HepG2 (cell line): ENCODE data around the gene CHSY3. TPM values are rescaled to one million over a fixed set of nuclear protein-coding genes. Genes with fewer than 3 reads are reported as not detected.

ENCODE experiments used
- HCFC1 ChIP-seq: fragments of 150-350 bp; IDR thresholded peaks from 2 replicates; pipeline ENCODE4 v1.6.1; 2014; ENCODE audit warnings: low read depth, low read length
- HIC2 ChIP-seq: sonication (generic); formaldehyde crosslinking; IDR thresholded peaks from 2 replicates; pipeline ENCODE4 v1.9.0; 2022; ENCODE audit warnings: low read depth, missing genetic modification reagents
- MTERF4 ChIP-seq: sonication (generic); formaldehyde crosslinking; IDR thresholded peaks from 2 replicates; pipeline ENCODE4 v1.8.0; 2023; ENCODE audit warnings: mild to moderate bottlenecking, missing genetic modification reagents
- MXD4 ChIP-seq: IDR thresholded peaks from 2 replicates; pipeline ENCODE4 v1.6.1; 2016; ENCODE audit warnings: mild to moderate bottlenecking, missing biosample characterization, missing genetic modification reagents
- ZFP1 ChIP-seq: IDR thresholded peaks from 2 replicates; pipeline ENCODE4 v1.6.1; 2016
- ZHX2 ChIP-seq, 2 experiments: sonication (generic) in 1 of 2; formaldehyde crosslinking in 1 of 2; IDR thresholded peaks; 2 replicates each; pipeline versions ENCODE4 v1.6.1 to v1.9.0; 2014 to 2022; ENCODE audit warnings: antibody characterized with exemption in 1 of 2, borderline replicate concordance in 1 of 2, inconsistent platforms in 1 of 2, low read depth in 1 of 2, missing genetic modification reagents in 1 of 2
- ZNF180 ChIP-seq: sonication (generic); formaldehyde crosslinking; IDR thresholded peaks from 2 replicates; pipeline ENCODE4 v1.4.0; 2020; ENCODE audit warnings: low read depth, missing genetic modification reagents, borderline replicate concordance
- ZNF383 ChIP-seq: sonication (generic); formaldehyde crosslinking; IDR thresholded peaks from 2 replicates; pipeline ENCODE4 v1.4.0; 2020; ENCODE audit warnings: missing genetic modification reagents, mild to moderate bottlenecking, borderline replicate concordance
- polyA plus RNA-seq, 8 experiments: library from polyadenylated mRNA; depleted of rRNA in 3 of 8; stranded (reverse) in 7 of 8; unstranded in 1 of 8; fragments of >200 nt; fragmentation: Illumina TruSeq in 4 of 8; extraction: Trizol in 4 of 8; gene quantifications; 2 replicates each; pipeline versions ENCODE4 v1.2.1 to v1.2.3, GENCODE V29; 2011 to 2016; ENCODE audit warnings: low read depth in 4 of 8, missing spikeins in 1 of 8, mixed read lengths in 1 of 8; ENCODE audit not compliant: insufficient read depth in 1 of 8
- total RNA-seq, 5 experiments: library from RNA; depleted of rRNA; stranded (reverse); fragments of >200 nt; fragmentation: Illumina TruSeq; extraction: Trizol; gene quantifications; 2 replicates each; pipeline ENCODE4 v1.2.3, GENCODE V29; 2016; ENCODE audit warnings: low read depth in 1 of 5

Gene CHSY3
- total and polyA plus RNA-seq, 2 of the 13 experiments (the other 11 are each of a cell fraction or from before 2014, with no cell fraction given), result 0.26 to 4.1 TPM

- no peak for TF ChIP-seq MXD4 (CRISPR knock-in tag)
- TF ChIP-seq ZHX2 (IDR thresholded peaks at IDR 0.05; ENCODE audit: low read depth), result no peak
- no peak for TF ChIP-seq ZHX2 (CRISPR knock-in tag; IDR thresholded peaks at IDR 0.05; ENCODE audit: borderline replicate concordance)
- no peak for TF ChIP-seq HCFC1
- no peak for TF ChIP-seq ZNF383 (CRISPR knock-in tag)
- no peak for TF ChIP-seq MTERF4
- no peak for TF ChIP-seq ZNF180 (CRISPR knock-in tag)
- no peak for TF ChIP-seq HIC2 (CRISPR knock-in tag)
- no peak for TF ChIP-seq ZFP1
Observed at GRCh38 chr5:130110328-130110727, 206.1 kb downstream of the CHSY3 start (continued).
